HG02943 (cell line): ENCODE measurements around the gene ARHGEF17.
"Not testable (repeated sequence)": the region's sequence is repeated elsewhere in the genome, so short reads cannot be mapped to it uniquely, and the experiment has no call there.

Experiments used
- ATAC-seq: cut with Tn5 transposase; IDR thresholded peaks from one replicate; pipeline ENCODE4 v1.9.1; 2021; ENCODE audit warnings: mild to moderate bottlenecking, low read depth, moderate library complexity; ENCODE audit not compliant: unreplicated experiment

ARHGEF17 gene

GRCh38 chr11:73308003-73308960, at the start of gene ARHGEF17:
ARHGEF17 (plus strand) TSS chr11:73308276; CDS start chr11:73308639, 363 bp downstream.
- peak; percentile 31 for ATAC-seq

- ATAC-seq, result no peak
Measured at GRCh38 chr11:73259406-73260126, 48.5 kb upstream of the ARHGEF17 start.

- no peak for ATAC-seq
Measured at GRCh38 chr11:73260127-73260457, 48.0 kb upstream of the ARHGEF17 start.

GRCh38 chr11:73262851-73263495, 45.1 kb upstream of the ARHGEF17 start:
- ATAC-seq, result no peak

- no peak for ATAC-seq
Measured at GRCh38 chr11:73263640-73264039, 44.4 kb upstream of the ARHGEF17 start.

- no peak for ATAC-seq
Measured at GRCh38 chr11:73265278-73265810, 42.7 kb upstream of the ARHGEF17 start.

- ATAC-seq, result no peak
Measured at GRCh38 chr11:73265853-73266645, 42.0 kb upstream of the ARHGEF17 start.

GRCh38 chr11:73266646-73267020, 41.4 kb upstream of the ARHGEF17 start:
- ATAC-seq, result no peak

GRCh38 chr11:73267122-73267846, 40.8 kb upstream of the ARHGEF17 start:
- ATAC-seq, result no peak

- ATAC-seq, result no peak
Measured at GRCh38 chr11:73267906-73268540, 40.1 kb upstream of the ARHGEF17 start.

- no peak for ATAC-seq
Measured at GRCh38 chr11:73268671-73269271, 39.3 kb upstream of the ARHGEF17 start.

- ATAC-seq, result no peak
Measured at GRCh38 chr11:73269459-73270015, 38.5 kb upstream of the ARHGEF17 start.

- ATAC-seq, result no peak
Measured at GRCh38 chr11:73270016-73270854, 37.8 kb upstream of the ARHGEF17 start.

GRCh38 chr11:73270855-73271477, 37.1 kb upstream of the ARHGEF17 start:
- ATAC-seq, result no peak

GRCh38 chr11:73271478-73271865, 36.6 kb upstream of the ARHGEF17 start:
- not testable (repeated sequence) for ATAC-seq

- ATAC-seq, result no peak
Measured at GRCh38 chr11:73271936-73272679, 36.0 kb upstream of the ARHGEF17 start, which contains the start of gene P2RY6. P2RY6 (plus strand) TSS chr11:73272338; CDS start chr11:73296519, 24,181 bp downstream.
